HG02938 (cell line): ENCODE data around the gene STXBP6.

ENCODE experiments used
- ATAC-seq: cut with Tn5 transposase; IDR thresholded peaks from one replicate; pipeline ENCODE4 v1.9.1; 2021; ENCODE audit warnings: mild to moderate bottlenecking, moderate library complexity; ENCODE audit not compliant: unreplicated experiment

The STXBP6 gene

DNA sequence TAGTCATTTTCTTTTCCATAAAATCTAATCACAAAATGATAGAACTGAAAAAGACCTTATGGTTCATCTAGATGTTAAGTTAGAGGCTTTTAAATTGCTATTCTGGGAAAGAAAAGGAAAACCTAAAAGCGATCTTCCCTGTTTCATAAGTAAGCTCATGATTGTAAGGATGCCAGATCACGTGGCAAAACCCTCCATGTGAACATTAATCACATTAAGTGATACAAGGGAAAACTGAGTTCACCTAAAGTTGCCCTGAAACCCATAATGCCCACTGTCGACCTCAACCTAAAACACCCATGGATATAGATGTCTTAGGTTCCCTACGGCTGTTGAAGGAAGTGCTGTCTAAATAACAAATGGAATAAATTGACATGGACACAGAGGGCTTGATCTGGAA is 3.0 kb upstream of the STXBP6 start:
- ATAC-seq = no peak

DNA sequence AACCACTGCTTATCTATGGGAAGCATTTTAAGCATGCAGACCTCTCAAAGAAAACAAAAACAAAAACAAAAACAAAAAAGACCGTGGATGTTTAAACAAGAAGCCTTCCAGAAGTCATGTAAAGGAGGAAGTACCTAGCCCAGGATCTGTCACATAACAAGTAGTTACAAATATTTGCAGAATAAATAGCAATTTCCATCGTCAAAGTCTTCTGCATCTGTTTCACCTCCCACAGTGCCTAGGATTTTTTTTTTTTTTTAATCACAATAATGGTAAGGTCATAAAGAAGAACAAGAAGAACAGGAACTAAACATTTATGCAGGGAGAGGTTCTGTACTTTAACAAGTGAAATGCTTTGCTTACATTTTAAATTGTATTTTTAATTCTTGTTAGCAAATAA is 2.4 kb upstream of the STXBP6 start:
- ATAC-seq = no peak

DNA sequence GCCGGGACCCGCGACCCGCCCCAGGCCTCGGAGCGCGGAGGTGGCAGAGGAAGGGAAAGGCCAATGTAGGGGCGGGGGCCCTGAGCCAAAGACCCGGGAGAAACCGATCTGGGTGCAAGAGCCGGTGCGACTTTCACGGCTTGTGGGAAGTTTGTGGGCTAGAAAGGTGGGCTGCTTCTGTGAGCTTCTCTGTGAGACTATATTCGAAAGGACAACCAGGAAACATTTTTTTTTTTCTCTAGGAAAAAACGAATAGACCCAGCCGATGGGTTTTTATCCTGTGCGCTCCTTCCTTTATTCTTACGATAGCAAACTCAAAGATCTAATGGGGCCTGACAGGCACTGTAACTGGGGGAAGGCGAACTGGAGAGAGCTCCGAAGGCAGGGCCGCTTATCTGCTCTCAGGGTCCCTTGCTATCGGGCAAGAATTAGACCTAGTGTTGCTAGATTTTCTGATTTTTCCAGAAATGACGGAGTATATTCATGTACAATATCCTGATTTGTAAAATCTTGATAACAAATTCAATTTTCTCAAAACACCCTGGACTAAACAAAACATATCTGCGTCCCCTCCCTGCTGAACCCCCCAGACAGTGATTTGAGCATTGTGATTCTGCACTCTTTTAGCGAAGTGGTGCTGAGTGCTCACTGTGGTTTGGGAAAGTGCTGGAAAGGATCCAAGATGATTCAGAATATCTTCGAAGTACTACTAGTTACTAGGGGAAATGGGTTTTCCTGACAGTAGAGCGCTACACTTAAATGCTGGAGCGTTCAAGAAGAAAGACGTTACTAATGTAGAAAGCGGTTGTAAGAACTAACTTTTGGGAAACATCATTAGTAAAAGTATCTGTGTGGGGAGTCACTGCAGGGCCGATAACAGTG is 563 bp upstream of the STXBP6 start:
- no peak for ATAC-seq

DNA sequence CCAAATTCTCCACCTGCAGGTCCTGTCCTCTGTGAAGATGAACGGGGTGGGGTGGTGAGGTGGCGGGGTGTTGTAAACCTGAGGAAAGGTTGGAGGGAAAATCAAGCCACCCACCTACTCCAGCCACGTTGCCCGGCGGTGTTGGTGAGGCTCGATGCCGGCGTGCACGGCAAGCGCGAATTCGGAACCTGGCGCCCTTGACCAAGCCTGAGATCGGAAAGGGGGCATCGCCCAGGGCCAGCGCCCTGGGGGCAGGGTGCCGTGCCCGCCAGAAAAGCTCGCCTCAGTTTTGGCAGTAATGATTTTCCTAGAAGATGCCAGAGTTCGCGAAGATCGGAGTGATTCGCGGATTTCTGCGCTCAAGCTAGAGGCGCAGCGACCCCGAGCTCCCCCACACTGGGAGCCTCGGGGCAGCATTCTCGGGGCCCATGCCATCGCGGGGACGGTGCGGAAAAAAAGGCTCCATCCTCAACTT is 817 bp downstream of the STXBP6 start:
- no peak for ATAC-seq

DNA sequence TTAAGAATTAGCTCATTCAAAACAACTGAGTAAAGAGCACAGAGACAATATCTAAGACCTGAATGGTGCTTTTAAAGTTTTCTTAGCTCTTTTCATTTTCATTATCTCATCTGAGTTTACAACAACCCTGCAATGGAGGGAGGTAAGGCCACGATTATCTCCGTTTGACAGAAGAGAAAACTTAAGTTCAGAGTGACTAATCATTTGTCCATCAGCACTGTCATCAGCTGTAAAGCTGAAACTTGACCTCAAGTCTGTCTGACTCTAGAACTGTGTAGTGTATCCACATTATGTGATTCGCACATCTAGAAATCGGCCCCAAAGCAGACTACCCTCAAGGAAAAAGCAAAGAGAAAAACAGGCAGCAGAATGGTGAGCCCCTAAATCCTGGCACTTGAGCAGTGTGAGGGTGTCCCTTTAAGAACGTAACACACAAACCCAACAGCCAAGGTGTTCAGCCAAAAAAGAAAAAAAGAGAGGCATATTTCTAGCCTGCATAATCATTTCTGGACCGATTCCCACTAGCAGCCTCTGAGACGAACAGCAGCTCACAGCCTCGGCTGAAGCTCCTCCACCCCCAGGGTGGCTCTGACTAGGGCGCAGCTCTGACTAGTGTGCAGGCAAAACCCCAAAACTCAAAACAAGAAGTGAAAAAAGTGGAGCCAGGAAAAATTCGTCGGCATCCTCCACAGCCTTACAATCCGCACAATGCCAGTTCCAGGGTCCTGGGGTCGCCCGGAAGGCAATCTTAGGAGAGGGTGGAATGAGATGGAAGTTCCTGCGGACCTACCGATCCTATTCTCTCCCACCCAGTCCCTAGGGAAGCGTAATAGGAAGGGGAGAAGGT is 1.6 kb downstream of the STXBP6 start:
- no peak for ATAC-seq

DNA sequence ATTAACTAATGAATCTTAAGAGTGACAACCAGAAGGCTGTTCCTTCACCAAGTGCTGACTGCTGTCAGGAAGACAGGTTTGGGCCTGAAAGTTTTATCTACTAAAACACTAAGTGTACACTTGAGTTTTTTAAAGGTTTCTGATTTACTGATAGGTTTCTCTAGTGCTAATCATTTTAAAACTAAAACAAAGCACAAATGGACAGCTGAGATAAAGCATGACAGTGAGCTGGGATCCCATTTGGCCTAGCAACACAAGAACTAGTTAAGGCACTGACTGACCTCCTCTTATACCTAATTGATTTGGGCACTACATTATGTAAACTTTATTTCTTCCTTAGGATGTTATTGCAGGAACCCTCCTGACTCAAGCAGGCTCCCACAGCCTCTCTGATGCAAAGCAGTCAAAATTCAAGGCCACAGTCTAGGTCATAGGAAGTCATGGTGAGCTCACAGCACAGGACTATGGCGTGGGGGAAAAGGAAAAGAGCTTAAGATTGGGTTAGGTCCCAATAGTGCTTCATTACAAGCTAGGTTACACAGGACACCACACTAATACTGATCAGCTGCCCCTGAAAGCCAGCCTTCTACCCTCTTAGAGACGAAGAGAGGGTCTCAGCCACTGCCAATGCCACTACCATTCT is 3.5 kb downstream of the STXBP6 start:
- no peak for ATAC-seq

DNA sequence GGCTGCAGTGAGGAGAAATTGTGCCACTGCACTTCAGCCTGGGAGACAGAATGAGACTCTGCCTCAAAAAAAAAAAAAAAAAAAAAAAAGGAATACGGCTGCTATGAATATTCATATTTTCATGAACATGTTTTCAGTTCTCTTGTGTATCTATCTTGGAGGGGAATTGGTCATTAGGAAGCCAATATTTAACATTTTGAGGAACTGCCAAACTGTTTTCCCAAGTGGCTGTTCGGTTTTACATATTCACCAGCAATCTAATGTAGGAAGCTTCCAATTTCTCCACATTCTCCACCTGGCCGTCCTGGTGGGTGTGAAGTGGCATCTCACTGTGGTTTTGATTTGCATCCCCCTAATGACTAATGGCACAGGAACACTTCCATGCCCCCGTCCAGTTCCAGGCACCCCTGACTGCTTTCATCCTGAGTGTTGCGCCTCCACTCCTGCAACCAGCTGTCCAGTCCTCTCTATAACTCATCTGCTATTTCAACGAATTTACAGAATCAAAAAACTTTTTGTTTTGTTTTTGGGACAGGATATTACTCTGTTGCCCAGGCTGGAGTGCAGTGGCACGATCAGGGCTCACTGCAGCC is 5.7 kb downstream of the STXBP6 start:
- no peak for ATAC-seq

DNA sequence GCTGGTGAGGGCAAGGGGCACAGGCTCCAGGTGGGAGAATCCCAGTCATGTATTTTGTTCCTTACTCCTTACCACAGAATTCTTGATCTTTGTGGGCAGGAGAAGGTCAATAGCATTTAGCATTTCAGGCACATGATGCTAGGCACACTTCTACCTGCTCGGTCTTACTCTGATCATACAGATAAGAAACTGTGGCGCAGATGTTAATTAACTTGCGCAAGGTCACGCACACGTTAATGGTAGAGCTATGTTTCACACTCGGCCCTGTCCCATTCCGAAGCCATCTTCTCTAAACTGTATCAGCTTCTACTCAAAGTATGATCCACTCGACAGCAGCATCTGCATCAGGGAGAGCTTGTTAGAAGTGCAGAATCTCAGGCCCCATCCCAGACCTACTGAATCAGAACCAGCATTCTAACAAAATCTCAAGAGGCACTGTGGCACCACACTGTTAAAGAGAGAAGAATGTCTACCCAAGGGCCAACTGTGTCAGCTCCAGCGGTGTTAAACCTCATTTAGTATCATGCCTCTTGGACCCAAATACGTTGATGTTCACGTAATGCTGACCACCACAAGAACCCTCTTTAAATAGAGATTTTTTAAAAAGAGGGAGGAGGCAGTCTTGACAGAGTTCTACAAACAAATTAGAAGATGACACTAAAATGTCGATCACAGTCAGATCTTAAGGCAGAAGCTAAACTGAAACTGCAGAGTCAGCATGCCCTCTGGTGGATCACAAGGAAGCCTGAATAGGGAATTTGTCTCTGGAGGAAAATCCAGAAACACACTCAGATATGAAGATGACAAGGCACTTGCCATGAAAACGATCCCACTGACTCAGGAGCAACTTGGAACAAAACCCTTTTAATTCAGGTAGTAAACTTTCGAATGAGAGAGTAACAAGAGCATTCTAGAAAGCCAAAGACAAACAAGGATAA is 7.3 kb downstream of the STXBP6 start:
- ATAC-seq = no peak

DNA sequence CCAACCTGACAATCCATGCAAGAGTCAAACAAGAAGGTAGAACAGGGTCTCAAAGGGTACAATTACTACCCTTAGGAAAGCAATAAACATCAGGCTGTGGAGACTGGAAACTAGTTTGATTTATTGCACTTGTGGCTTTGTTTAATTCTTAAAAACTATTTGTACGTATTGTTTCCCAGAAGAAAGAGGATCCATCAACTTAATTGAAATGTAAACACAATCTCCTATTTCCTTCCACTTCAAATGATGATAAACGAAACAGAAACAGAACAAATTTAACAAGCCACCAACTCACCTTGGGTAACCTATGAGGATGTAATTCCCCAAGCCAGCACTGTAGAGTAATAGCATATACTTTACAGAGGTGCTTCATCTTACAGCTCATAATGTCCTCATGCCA is 8.0 kb downstream of the STXBP6 start:
- no peak for ATAC-seq

DNA sequence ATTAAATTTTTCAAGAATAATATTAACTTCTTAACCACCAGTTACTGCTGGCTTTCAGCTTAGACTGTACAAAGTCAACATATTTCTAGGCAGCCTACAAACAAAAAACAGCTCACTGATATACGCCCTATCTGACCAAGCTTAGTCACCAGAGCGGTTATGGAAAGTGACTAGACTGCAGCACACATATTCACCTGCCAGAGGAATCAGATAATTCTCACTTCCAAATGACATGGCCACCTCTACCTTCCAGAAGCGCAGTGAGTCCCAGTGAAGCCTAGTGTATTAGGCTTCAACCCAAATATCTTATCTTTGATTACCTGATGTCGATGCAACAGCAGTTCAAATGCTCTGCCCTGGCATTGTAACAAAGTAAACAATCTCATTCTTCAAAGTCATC is 8.5 kb downstream of the STXBP6 start:
- no peak for ATAC-seq

DNA sequence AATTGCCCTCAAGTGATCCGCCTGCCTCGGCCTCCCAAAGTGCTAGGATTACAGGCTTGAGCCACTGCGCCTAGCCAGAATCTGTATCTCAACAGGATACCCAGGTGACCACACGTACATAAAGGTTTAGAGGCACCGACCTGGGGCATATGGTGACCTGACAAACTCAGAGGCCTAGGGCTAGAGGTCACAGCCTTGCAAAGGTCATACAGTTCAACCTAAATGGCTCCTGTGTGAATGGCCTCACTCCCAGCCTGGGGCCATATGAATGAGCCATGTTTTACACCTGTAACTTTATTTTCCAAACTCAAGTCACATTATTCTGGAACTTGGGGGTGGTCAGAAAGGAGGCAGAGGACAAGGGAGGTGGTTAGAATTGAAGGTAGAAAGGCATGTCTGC is 10.0 kb downstream of the STXBP6 start:
- no peak for ATAC-seq

DNA sequence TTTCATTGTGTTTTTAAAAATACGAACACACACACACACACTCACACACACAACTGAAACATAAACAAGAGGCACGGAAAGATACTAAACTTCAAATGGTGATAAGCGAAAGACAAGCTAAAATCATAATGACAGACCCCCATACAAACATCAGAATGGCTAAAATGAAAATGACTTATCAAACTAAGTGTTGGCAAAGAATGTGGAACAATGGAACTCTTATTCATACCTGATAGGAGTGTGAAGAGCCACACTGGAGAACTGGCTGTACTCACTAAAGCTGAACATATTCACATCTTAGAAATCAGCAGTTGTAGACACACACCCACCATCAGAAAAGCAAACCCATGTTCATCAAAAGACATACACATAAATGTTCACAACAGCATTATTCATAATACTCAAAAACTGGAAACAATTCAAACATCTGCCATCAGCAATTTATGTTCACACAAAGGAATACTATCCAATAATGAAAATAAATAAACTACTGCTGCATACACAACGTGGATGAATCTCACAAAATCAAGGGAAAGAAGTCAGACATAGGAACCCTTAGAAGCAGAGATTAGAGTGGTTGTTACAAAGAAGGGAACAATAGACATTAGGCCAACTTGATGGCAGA is 11.8 kb downstream of the STXBP6 start:
- no peak for ATAC-seq

DNA sequence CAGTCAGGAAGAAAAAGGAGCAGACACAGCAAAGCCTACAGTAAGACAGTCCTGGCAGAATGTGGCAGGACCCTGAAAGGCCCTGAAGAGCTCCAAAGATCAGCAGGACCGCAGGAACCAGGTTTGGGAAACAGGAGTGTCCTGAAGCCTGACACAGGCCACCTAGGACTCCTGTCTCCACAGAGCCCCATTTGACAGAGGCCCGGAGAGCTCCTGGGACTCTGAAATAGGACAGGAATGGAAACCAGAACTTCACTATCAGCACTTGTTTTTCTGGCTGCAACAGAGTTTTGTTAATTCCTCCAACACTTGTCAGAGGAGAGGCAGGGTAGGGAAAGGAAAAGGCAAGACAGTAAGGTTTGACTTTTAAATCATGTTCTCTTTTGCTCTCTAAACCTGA is 12.9 kb downstream of the STXBP6 start:
- no peak for ATAC-seq

DNA sequence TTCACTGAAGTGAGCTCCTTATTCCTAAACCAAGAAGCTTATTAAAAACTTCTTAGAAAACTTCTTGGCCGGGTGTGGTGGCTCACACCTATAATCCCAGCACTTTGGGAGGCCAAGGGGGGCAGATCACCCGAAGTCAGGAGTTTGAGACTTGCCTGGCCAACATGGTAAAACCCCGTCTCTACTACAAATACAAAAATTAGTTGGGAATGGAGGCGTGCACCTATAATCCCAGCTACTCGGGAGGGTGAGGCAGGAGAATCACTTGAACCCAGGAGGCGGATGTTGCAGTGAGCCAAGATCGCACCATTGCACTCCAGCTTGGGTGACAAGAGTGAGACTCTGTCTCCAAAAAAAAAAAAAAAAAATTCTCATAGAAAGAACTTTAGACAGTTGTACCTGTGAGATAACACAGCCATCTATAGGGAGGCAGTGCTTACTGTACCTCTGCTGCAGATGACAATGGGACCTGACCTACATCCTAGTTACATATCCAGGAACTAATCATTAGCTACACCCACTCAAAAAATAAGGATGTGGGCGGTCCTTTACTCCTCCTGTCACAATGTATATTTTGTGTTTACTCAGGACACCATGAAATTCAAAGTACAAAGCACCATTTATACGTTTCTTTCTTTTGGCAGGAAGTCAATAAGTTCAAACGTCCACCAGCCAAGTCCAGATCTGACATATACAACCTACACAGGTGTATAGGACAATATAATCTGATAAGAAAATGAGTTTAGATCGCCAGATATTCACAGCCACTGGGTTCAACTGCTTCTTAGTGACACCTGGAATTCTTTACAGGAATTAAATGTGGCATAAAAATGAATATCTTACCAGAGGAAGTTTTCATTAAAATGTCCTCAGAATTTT is 14.9 kb downstream of the STXBP6 start:
- ATAC-seq = no peak

DNA sequence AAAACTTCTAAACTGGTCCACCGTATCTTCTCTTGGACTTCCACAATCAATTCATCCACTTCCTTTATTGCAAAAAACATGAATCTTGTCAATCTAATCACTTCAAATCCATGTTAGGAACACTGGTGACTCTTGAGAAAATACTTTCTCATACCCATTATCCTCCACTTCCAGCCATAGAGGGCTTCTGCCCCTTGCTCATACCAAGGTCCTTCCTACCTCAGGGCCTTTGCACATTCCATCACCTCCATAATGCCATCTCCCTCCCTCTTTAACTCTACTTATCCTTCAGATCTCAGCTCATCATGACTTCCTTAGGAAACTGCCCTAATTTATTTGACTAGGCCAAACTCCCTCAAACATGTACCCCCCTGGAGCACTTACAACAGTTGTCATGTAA is 16.6 kb downstream of the STXBP6 start:
- ATAC-seq = no peak

DNA sequence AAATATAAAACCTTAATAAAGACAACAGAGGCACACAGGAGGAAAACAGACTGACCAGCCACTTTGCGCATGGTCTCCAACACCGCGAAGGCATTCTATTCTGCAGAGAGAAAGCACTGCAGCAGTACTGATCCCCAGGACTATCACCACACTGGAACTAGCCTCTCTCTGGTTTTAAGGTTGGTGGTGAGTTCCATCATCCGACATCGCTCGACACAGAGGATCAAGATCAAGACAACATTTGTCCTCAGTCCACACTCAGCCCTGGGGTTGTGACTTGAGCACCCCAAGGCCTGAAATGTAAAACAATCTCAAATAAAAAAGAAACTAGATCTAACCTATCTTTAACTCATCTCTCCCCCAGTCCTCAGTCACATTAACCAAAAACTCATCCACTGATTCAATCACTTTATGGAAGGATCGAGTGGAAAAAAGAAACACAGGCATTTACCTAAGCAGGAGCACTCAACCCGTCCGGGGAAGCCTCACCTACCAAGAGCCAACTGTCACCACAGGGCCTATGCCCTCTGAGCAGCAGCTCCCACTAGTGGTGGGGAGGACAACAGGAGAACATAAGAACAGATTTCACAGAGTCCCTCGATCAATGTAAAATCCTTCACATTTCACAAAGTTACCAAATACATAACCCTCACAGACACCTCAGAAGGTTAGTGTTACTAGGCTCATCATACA is 17.7 kb downstream of the STXBP6 start:
- ATAC-seq = no peak

DNA sequence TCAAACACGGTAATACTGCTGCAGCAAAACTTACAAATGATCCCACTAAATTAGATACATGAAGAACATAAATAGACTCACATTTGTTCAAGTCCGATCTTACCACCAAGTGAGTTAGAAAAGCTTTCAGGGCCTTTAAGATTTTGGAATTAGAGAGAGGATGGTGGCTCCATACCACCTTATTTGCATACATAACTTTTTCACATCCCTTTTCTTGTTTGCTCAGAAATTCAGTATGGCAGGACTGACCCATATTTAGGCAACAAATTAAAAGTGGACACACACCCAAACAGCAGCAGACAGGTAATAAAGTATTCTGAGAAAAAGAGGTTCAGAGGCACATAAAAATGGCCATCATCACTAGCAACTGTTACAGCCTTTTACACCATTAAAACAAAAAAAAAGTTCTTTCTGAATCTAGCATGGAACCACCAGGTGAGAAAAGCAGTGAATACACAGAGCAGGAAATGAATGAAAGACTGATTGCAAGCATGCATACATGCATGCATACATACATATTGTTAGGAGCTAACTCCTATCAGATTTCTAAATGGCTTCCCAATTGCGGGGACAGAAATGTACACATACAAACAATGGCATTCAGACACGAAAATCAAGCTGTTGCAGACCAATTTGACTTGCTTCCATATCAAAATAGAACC is 23.3 kb downstream of the STXBP6 start:
- ATAC-seq = peak; percentile 85
